ENCODE results near the gene CFAP69. TPM values are rescaled to one million over a fixed set of nuclear protein-coding genes. Genes with fewer than 3 reads are reported as not detected.

CFAP69 gene
- 5.4 and 9.2 TPM in 2 replicates for total RNA-seq (2014; rRNA removed; shearing (Covaris generic))

- peak; percentile 97 for DNase-seq (ENCODE audit: low spot score)
Observed at GRCh38 chr7:90244909-90245851, at the start of gene CFAP69. Gene CFAP69 (plus strand): TSS chr7:90245174. CDS start chr7:90245425, 251 bp downstream.

- DNase-seq (ENCODE audit: low spot score) = no peak
Observed at GRCh38 chr7:90201500-90202195, 43.3 kb upstream of the CFAP69 start.

- DNase-seq (ENCODE audit: low spot score) = no peak
Observed at GRCh38 chr7:90207956-90208355, 37.0 kb upstream of the CFAP69 start.

GRCh38 chr7:90209776-90210175 is 35.2 kb upstream of the CFAP69 start:
- no peak for DNase-seq (ENCODE audit: low spot score)

GRCh38 chr7:90210475-90210874 is 34.5 kb upstream of the CFAP69 start:
- DNase-seq (ENCODE audit: low spot score) = no peak

- no peak for DNase-seq (ENCODE audit: low spot score)
Observed at GRCh38 chr7:90210981-90211380, 34.0 kb upstream of the CFAP69 start.

GRCh38 chr7:90211391-90212148 is 33.4 kb upstream of the CFAP69 start, which contains the start of gene STEAP2:
Gene STEAP2 (plus strand): TSS chr7:90211740. CDS start chr7:90225083, 13,343 bp downstream.
- peak; percentile 95 for DNase-seq (ENCODE audit: low spot score)

- DNase-seq (ENCODE audit: low spot score) = peak; percentile 46
Observed at GRCh38 chr7:90212149-90212495, 32.9 kb upstream of the CFAP69 start.

- DNase-seq (ENCODE audit: low spot score) = no peak
Observed at GRCh38 chr7:90213521-90213920, 31.5 kb upstream of the CFAP69 start.

GRCh38 chr7:90216080-90216674 is 28.8 kb upstream of the CFAP69 start:
- DNase-seq (ENCODE audit: low spot score) = no peak

- DNase-seq (ENCODE audit: low spot score) = no peak
Observed at GRCh38 chr7:90216771-90217170, 28.2 kb upstream of the CFAP69 start.

- DNase-seq (ENCODE audit: low spot score) = no peak
Observed at GRCh38 chr7:90222390-90222789, 22.6 kb upstream of the CFAP69 start.

GRCh38 chr7:90222811-90223725 is 21.9 kb upstream of the CFAP69 start:
- no peak for DNase-seq (ENCODE audit: low spot score)

GRCh38 chr7:90224195-90224594 is 20.8 kb upstream of the CFAP69 start:
- DNase-seq (ENCODE audit: low spot score) = no peak

GRCh38 chr7:90225181-90225580 is 19.8 kb upstream of the CFAP69 start:
- DNase-seq (ENCODE audit: low spot score) = no peak

- no peak for DNase-seq (ENCODE audit: low spot score)
Observed at GRCh38 chr7:90225601-90226000, 19.4 kb upstream of the CFAP69 start.

GRCh38 chr7:90227259-90227658 is 17.7 kb upstream of the CFAP69 start:
- no peak for DNase-seq (ENCODE audit: low spot score)

GRCh38 chr7:90229682-90230081 is 15.3 kb upstream of the CFAP69 start:
- peak; percentile 75 for DNase-seq (ENCODE audit: low spot score)

GRCh38 chr7:90230834-90231233 is 14.1 kb upstream of the CFAP69 start:
- no peak for DNase-seq (ENCODE audit: low spot score)

- DNase-seq (ENCODE audit: low spot score) = peak; percentile 34
Observed at GRCh38 chr7:90231304-90231703, 13.7 kb upstream of the CFAP69 start.
